Activated effector memory CD4-positive, alpha-beta T cell treated with anti-CD3 and anti-CD28 coated beads, Interleukin-2, amount 50 U/mL, for 16 hours (primary cell): ENCODE data around the gene CSRP3.
"Not testable (repeated sequence)": the region's sequence is repeated elsewhere in the genome, so short reads cannot be mapped to it uniquely, and the experiment has no call there.

ENCODE experiments used
- DNase-seq: peaks from one replicate; pipeline ENCODE4 v3.0.0-alpha.2; 2020

CSRP3 gene

DNA sequence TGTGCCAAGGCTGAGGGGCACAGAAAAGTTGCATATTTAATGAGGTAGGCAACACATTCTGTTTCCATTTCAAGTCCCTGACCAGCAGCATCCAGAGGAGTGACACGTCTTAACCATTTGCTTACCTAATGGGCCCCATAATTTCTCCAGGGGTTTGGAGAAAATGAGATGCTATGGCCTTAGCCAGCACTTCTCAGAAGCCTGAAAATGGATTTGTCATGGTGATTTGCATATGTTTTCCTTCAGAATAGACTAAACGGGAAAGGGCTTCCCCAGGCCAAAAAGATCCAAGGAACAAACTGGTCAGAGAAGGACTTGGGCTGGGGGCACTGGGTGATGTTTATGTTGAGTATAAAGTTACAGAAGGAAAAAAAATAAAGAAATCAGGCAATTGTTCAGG, 16.7 kb downstream of the CSRP3 start:
- DNase-seq = no peak

DNA sequence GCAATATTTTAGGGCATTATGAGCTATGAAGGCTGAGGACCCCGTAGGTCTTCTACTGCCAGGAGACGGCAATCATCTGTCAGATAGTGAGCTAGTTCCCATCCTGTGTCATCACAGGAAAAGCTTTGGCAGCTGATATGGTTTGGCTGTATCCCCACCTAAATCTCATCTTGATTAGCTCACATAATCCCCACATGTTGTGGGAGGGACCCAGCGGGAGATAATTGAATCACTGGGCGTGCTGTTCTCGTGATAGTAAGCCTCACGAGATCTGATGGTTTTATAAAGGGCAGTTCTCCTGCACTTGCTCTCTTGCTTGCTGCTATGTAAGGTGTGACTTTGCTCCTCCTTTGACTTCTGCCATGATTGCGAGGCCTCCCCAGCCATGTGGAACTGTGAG, 18.1 kb downstream of the CSRP3 start:
- DNase-seq = no peak

DNA sequence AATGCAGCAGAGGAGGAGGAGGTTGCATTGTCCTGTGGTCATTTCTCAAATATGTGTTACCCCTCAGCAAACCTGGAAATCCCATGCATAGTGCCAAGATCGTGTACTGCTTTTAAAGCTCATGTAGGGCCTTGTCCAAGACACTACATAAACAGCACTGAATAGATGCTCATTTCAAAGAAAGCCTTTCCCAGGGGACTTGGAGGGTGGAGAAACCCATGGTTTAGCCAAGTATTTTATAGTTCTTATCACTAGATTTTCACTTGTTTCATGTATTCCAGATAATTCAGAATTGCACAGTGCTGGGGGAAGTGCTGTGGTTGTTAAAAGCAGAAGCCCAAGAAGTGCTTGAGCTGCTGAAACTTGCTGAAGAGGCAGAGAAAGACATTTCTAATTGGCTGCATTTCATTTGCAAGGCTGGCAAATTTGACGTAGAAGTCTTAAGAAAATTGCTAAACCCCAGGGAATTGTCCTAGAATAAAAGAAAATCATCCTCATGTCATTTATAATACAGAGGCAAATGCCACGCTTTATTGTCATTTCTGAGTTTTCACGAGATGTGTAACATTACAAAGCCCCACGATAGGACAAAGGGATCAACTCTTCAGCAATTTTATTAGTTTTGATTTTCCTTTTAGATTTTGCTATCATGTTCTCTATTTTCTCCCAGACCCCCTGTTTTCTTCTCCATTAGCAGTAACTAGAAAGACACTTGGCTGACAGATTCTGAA, 20.1 kb downstream of the CSRP3 start:
- no peak for DNase-seq

DNA sequence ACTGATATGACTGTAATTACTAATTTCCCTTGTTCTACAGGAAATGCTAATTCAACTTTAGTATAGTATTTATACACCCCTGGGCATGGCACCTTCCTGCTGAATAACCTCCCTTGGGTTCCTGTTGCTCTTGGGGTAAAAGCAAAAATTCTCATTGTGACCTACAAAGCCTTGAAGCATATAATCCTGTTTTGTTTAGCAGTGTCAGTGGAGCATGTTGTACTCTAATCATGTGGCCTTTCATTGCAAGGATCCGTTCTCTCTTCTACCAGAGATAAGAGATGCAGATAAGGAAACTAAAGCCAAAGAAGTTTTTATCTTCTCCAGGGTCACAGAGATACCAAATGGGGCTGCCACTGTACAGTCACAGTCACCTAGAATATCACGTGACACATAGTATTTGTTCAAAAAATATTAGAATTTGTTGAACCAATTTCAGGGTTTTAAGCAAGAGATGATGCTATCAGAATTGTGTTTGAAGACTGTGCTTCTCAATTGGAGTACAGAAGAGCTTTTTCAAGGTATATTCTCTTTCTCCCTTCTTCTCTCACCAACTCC, 25.1 kb downstream of the CSRP3 start:
- no peak for DNase-seq

DNA sequence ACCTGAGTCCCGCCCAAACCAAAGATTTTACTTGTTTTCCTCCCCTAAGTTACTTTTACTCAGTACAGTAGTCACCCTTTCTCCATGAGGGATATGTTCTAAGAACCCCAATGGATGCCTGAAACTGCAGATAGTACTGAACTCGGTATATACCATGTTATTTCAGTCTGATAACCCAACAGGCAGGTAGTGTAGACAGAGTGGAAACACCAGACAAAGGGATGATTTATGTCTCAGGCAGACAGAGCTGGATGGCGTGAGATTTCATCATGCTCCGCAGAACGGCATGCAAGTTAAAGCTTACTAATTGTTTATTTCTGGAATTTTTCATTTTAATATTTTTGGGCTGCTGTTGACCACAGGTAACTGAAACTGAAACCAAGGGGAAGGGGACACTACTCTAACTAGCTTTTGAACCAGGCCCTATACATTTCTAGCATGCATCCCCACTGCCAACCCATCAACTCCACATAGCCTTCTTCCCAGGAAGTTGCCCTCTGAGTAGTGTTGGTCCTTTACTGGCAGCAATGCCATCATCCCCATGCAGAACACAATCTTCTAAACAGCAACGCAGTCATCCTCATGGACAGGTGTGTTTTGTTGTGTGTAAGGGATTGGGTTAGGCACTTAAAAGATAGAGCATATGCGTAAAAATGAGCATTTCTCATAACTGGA, 27.7 kb downstream of the CSRP3 start:
- DNase-seq = no peak

DNA sequence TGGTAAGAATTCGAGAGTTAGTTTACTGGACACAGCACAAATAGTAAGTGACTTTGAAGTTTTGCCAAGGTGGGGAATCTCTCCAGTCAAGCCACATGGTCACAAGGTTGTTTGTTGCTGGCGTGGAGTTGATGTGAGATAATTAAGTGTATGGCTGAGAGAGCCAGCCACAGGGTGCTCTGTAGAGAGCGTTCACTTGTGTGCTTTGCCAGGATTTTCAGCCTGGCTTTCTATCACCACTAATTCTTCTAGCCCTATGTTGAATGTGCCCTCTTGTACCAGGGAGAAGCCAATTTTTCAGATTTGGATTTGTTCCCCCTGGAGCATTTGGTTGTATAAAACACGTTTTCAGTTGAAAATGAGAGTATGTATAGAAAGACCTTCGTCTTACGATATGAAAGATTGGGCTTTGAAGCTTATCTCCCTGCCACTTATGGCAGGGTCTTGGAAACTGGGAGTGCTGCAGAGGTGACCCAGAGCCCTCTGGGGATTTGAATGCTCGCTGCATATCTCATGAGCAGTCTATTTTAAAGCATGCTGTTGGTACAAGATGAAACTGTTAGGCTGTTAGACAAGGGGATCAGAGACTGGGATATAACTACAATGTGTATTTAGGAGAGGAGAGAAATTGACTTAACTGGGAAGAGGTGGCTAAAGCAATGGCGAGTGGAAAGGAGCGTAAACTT, 28.6 kb downstream of the CSRP3 start:
- DNase-seq = no peak

DNA sequence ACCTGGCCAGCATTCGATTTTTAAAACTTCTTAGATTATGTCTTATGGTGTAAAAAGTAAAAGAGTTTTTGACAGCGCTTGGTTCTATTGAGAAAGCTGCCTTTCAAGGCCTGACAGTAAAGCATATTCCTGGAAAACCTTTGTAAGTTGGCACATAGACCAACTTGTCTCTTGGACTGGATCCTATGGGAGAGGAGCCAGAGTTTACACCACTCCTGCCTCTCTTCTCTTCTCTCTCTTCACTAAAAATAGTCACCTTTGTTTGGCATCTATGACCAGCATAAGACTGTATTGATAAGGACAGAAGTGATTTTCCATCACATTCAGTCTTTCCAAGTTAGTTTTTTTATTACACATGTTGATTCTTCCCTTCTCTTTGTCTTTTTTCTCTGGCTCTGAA, 33.7 kb downstream of the CSRP3 start:
- DNase-seq = no peak

DNA sequence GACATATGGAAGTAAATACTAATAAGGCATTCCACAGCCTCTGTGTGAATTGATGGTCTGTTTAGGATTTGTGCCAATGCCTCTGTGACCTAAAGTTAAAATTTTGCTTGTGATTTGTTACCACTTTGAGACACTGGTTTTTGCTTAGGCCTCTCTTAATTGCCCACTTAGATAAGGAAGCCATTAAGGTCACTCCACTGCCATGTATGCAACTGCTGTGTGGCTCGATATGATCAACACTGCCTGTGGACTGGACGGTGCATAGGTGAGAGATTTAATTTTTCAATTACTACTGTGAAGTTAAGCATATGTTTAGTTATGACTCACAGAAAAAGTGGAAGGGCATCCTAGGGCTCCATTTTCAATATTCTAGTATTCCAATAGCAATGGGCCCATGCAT, 36.9 kb downstream of the CSRP3 start:
- no peak for DNase-seq

GRCh38 chr11:19164230-19164855, 37.4 kb downstream of the CSRP3 start:
- no peak for DNase-seq

DNA sequence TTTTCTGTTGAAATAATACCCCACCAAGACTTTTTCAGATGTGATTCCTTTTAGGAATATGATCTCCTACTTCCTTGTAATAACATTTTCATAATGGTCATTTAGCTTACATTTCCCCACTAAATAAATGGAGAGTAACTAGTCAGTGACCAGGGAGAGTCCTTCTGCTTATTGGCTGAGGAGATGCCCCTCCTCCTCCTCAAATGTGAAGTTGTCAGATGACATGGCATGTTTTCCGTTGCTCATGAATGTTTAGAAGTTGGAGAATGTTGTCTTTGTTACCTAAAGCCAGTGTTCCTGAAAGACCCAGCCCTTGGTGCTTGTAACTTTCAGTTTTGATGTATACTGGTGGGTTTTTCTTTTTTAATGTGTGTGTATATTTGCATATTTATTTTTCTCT, 38.2 kb downstream of the CSRP3 start:
- DNase-seq = no peak

DNA sequence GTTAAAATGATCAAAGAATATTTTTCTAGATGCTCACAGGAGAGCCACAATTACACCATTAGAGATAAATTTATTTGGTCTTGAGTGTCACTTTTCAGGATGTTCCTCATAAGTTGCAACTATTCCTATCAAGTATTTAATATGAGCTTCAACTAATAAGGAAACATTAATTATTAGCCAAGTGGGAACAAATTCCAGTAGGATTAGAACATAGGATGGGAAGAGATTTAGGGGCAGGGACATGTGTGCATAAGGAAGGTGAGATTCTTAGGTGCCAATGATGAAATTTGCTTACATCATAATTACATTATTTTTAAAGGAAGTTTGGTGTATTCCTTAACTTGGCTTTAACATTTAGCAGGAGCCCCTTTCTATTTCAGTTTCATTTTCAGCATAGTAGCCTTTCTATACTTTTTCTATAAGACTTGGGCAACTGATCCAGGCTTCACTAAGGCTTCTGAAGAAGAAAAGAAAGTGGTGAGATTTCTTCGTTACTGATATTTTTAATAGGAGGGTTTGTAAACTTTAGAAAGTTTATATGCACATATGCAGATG, 38.8 kb downstream of the CSRP3 start:
- DNase-seq = no peak

DNA sequence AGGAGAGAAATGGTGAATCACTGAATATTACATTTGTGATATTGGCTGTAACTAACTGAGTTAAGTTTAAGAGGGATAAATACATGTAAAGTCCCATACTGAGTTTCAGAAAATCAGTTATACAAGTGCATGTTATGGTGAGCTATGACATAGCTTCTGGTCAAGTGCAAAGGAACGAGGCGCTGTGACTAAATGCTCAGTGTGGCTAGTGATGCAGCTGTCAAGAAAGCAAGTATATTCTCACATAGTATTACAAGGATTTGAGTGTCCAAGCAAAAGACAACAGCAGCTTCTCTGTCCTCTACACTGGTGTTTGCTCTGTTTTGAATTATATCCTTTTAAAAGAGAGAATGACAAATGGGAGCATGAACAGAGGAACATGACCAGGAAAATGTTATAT, 40.1 kb downstream of the CSRP3 start:
- no peak for DNase-seq

DNA sequence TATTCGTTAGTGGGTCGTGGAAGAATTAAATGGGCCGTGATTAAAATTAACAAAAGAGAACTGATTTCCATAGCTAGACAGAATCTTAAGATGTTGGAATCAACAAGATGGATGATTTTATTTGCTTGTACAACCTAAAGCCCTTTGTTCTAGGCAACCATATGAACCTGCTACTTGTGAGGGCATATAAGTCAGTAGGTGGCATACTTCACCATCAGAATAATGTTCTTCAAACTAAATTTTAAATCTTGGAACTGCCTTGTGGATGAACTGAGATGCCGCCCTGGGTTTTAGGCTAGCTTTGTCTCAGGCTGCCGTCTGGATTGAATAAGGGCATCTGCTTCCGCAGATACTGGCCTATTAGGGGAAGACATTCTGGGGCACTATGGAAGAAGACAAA, 40.9 kb downstream of the CSRP3 start:
- no peak for DNase-seq

- no peak for DNase-seq
Observed at GRCh38 chr11:19156892-19157291, 44.9 kb downstream of the CSRP3 start.

DNA sequence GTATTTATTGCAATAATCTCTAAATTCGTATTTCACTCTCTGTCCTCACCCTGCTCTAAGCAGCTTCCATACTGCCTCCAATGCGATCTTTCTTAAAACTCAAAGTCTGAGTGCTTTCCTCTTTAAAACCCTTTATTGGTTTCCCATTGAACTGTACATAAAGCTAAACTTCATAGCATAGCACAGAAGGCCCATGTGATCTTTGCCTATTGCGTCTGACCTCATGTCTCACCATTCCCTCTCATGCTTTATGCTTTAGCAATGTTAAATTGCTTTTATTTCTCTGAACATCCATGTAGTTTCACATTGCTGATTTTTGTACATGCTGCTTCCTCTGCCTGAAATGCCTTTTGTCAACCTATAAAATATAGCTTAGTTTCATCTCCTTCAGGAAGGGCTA, 56.5 kb downstream of the CSRP3 start:
- no peak for DNase-seq

DNA sequence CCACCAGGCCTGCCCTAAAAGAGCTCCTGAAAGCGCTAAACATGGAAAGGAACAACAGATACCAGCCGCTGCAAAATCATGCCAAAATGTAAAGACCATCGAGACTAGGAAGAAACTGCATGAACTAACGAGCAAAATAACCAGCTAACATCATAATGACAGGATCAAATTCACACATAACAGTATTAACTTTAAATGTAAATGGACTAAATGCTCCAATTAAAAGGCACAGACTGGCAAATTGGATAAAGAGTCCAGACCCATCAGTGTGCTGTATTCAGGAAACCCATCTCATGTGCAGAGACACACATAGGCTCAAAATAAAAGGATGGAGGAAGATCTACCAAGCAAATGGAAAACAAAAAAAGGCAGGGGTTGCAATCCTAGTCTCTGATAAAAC, 64.9 kb downstream of the CSRP3 start:
- not testable (repeated sequence) for DNase-seq

GRCh38 chr11:19134004-19134403, 67.8 kb downstream of the CSRP3 start:
- no peak for DNase-seq
